HepG2 (cell line): ENCODE measurements around the gene CD7. TPM values are rescaled to one million over a fixed set of nuclear protein-coding genes. Genes with fewer than 3 reads are reported as not detected.

Experiments used
- ASH2L ChIP-seq: fragments of 300-600, 200-600 bp; sonication (generic); IDR thresholded peaks from 2 replicates; pipeline ENCODE4 v1.7.0; 2017; ENCODE audit warnings: low read depth, mild to moderate bottlenecking, moderate library complexity, mixed read lengths, low read length; ENCODE audit not compliant: insufficient read length
- BCLAF1 ChIP-seq: fragments of 450-650 bp; IDR thresholded peaks from 2 replicates; pipeline ENCODE4 v1.6.1; 2017; ENCODE audit warnings: mild to moderate bottlenecking
- CCDC6 ChIP-seq: sonication (generic); formaldehyde crosslinking; IDR thresholded peaks from 2 replicates; pipeline ENCODE4 v1.8.1; 2022; ENCODE audit warnings: mild to moderate bottlenecking, missing genetic modification reagents, moderate library complexity
- FOXK1 ChIP-seq: sonication (generic); formaldehyde crosslinking; IDR thresholded peaks from 2 replicates; pipeline ENCODE4 v1.4.0; 2020; ENCODE audit warnings: low read depth, missing genetic modification reagents, borderline replicate concordance
- HNF1B ChIP-seq: sonication (generic); formaldehyde crosslinking; IDR thresholded peaks from 2 replicates; pipeline ENCODE4 v1.5.1; 2020; ENCODE audit warnings: mild to moderate bottlenecking, moderate library complexity, missing genetic modification reagents
- KAT2B ChIP-seq: fragments of 150-350 bp; IDR thresholded peaks from 2 replicates; pipeline ENCODE4 v1.6.1; 2014; ENCODE audit warnings: low read depth, low read length, borderline replicate concordance
- KAT8 ChIP-seq: IDR thresholded peaks from 2 replicates; pipeline ENCODE4 v1.6.1; 2016; ENCODE audit warnings: missing genetic modification reagents, missing compliant biosample characterization
- MXD4 ChIP-seq: IDR thresholded peaks from 2 replicates; pipeline ENCODE4 v1.6.1; 2016; ENCODE audit warnings: mild to moderate bottlenecking, missing biosample characterization, missing genetic modification reagents
- PHF8 ChIP-seq: sonication (generic); formaldehyde crosslinking; IDR thresholded peaks from 2 replicates; pipeline ENCODE4 v1.5.0; 2020; ENCODE audit warnings: missing genetic modification reagents
- RXRB ChIP-seq: IDR thresholded peaks from 2 replicates; pipeline ENCODE4 v1.6.1; 2016; ENCODE audit warnings: borderline replicate concordance, missing genetic modification reagents, missing compliant biosample characterization
- SMARCE1 ChIP-seq: fragments of 450-650 bp; IDR thresholded peaks from 2 replicates; pipeline ENCODE4 v1.6.1; 2017; ENCODE audit warnings: borderline replicate concordance
- TP53 ChIP-seq: sonication (generic); formaldehyde crosslinking; conservative IDR thresholded peaks from 2 replicates; pipeline ENCODE4 v1.4.0; 2020; ENCODE audit warnings: missing genetic modification reagents
- ZBTB14 ChIP-seq: sonication (generic); formaldehyde crosslinking; IDR thresholded peaks from 2 replicates; pipeline ENCODE4 v1.4.0; 2020; ENCODE audit warnings: missing genetic modification reagents
- ZNF556 ChIP-seq: sonication (generic); formaldehyde crosslinking; IDR thresholded peaks from 2 replicates; pipeline ENCODE4 v1.4.0; 2020; ENCODE audit warnings: mild to moderate bottlenecking, missing genetic modification reagents, borderline replicate concordance
- ZNF709 ChIP-seq: sonication (generic); formaldehyde crosslinking; IDR thresholded peaks from 2 replicates; pipeline ENCODE4 v1.5.0; 2020; ENCODE audit warnings: mild to moderate bottlenecking, missing genetic modification reagents
- ZNF792 ChIP-seq: IDR thresholded peaks from 2 replicates; pipeline ENCODE4 v1.6.1; 2016
- polyA plus RNA-seq, 8 experiments: library from polyadenylated mRNA; depleted of rRNA in 3 of 8; stranded (reverse) in 7 of 8; unstranded in 1 of 8; fragments of >200 nt; fragmentation: Illumina TruSeq in 4 of 8; extraction: Trizol in 4 of 8; gene quantifications; 2 replicates each; pipeline versions ENCODE4 v1.2.1 to v1.2.3, GENCODE V29; 2011 to 2016; ENCODE audit warnings: low read depth in 4 of 8, missing spikeins in 1 of 8, mixed read lengths in 1 of 8; ENCODE audit not compliant: insufficient read depth in 1 of 8
- total RNA-seq, 5 experiments: library from RNA; depleted of rRNA; stranded (reverse); fragments of >200 nt; fragmentation: Illumina TruSeq; extraction: Trizol; gene quantifications; 2 replicates each; pipeline ENCODE4 v1.2.3, GENCODE V29; 2016; ENCODE audit warnings: low read depth in 1 of 5
- TF ChIP-seq, protein P1 (sequence below): sonication (generic); formaldehyde crosslinking; IDR thresholded peaks from 2 replicates; pipeline ENCODE4 v1.4.0; 2020; ENCODE audit warnings: missing genetic modification reagents, mild to moderate bottlenecking, borderline replicate concordance
- TF ChIP-seq, protein P2 (sequence below): sonication (generic); formaldehyde crosslinking; IDR thresholded peaks from 2 replicates; pipeline ENCODE4 v1.5.1; 2020; ENCODE audit warnings: missing genetic modification reagents, mild to moderate bottlenecking, borderline replicate concordance

Gene CD7
- total and polyA plus RNA-seq, 2 of the 13 experiments (the other 11 are each of a cell fraction or from before 2014, with no cell fraction given) = 67.6 to 76.4 TPM

GRCh38 chr17:82302991-82303943 lies 14.1 kb downstream of the CD7 start (continued):
- TF ChIP-seq ZBTB14 (CRISPR knock-in tag) (no peak), ZNF792 (CRISPR knock-in tag) (no peak), SMARCE1 (no peak), FOXK1 (CRISPR knock-in tag) (peak; percentile 31; the same call in 1 of the 2 replicates), BCLAF1 (no peak), CCDC6 (CRISPR knock-in tag) (no peak), ZNF709 (CRISPR knock-in tag) (0 out of 2 replicates have a peak, but pooled peaks have one; percentile 67), TP53 (no peak), KAT2B (no peak), HNF1B (CRISPR knock-in tag) (peak; percentile 85), KAT8 (CRISPR knock-in tag) (peak; percentile 84), PHF8 (CRISPR knock-in tag) (peak; percentile 43; the same call in 1 of the 2 replicates), ASH2L (peak; percentile 63), RXRB (peak; percentile 89), MXD4 (CRISPR knock-in tag) (no peak), ZNF556 (CRISPR knock-in tag) (peak; percentile 64; the same call in 1 of the 2 replicates)
- TF ChIP-seq, protein P1, sequence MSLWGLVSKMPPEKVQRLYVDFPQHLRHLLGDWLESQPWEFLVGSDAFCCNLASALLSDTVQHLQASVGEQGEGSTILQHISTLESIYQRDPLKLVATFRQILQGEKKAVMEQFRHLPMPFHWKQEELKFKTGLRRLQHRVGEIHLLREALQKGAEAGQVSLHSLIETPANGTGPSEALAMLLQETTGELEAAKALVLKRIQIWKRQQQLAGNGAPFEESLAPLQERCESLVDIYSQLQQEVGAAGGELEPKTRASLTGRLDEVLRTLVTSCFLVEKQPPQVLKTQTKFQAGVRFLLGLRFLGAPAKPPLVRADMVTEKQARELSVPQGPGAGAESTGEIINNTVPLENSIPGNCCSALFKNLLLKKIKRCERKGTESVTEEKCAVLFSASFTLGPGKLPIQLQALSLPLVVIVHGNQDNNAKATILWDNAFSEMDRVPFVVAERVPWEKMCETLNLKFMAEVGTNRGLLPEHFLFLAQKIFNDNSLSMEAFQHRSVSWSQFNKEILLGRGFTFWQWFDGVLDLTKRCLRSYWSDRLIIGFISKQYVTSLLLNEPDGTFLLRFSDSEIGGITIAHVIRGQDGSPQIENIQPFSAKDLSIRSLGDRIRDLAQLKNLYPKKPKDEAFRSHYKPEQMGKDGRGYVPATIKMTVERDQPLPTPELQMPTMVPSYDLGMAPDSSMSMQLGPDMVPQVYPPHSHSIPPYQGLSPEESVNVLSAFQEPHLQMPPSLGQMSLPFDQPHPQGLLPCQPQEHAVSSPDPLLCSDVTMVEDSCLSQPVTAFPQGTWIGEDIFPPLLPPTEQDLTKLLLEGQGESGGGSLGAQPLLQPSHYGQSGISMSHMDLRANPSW (CRISPR knock-in tag) = no peak
- TF ChIP-seq, protein P2, sequence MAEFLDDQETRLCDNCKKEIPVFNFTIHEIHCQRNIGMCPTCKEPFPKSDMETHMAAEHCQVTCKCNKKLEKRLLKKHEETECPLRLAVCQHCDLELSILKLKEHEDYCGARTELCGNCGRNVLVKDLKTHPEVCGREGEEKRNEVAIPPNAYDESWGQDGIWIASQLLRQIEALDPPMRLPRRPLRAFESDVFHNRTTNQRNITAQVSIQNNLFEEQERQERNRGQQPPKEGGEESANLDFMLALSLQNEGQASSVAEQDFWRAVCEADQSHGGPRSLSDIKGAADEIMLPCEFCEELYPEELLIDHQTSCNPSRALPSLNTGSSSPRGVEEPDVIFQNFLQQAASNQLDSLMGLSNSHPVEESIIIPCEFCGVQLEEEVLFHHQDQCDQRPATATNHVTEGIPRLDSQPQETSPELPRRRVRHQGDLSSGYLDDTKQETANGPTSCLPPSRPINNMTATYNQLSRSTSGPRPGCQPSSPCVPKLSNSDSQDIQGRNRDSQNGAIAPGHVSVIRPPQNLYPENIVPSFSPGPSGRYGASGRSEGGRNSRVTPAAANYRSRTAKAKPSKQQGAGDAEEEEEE (CRISPR knock-in tag) = 0 out of 2 replicates have a peak, but pooled peaks have one; percentile 36
